CMK (cell line): ENCODE measurements around the gene CHRM4.

Experiments used
- DNase-seq: peaks from one replicate; pipeline ENCODE4 v3.0.0-alpha.2; 2010; ENCODE audit warnings: low read depth

Gene CHRM4

GRCh38 chr11:46347637-46348311 lies 43.8 kb downstream of the CHRM4 start:
- no peak for DNase-seq

DNA sequence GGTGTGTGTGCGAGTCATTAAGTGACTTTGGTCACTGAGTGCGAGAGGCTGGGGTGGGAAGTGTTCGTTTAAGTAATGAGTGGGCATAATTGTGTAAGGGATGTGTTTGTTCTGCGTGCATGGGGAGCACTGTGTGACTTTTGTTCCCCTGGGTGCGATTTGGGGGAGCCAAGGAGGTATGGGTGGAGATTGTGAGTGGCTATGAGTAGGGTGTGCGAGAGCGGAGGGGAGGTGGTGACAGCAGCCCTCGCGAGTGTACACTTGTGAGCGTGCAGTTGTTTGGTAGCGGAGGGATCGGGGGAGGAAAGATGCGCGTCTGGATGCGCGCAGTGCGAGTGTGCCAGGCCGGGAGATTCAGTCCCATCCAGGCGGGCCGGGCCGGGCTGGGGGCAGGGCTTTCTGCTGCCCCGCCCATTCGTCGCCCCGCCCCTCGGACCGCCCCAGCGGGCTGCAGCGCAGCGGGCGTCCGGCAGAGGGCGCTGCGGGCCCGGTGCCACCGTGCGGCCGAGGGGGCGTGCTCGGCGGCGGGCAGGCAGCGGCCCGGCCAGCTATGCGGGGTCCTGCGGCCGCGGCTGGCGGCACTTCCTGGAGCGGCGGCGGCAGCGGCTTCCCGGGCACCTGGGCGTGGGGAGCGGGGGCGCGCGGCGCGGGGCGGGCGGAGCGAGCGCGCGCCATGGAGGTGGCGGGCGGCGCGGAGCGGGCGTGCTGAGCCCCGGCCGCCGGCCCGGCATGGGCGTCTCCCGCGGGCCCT lies 44.5 kb downstream of the CHRM4 start, which contains the start of gene DGKZ:
TSS of gene DGKZ (plus strand) at position 578 of the 751 bp plus-strand sequence. CDS start 197 bp downstream, outside the sequence.
- DNase-seq, result no peak

DNA sequence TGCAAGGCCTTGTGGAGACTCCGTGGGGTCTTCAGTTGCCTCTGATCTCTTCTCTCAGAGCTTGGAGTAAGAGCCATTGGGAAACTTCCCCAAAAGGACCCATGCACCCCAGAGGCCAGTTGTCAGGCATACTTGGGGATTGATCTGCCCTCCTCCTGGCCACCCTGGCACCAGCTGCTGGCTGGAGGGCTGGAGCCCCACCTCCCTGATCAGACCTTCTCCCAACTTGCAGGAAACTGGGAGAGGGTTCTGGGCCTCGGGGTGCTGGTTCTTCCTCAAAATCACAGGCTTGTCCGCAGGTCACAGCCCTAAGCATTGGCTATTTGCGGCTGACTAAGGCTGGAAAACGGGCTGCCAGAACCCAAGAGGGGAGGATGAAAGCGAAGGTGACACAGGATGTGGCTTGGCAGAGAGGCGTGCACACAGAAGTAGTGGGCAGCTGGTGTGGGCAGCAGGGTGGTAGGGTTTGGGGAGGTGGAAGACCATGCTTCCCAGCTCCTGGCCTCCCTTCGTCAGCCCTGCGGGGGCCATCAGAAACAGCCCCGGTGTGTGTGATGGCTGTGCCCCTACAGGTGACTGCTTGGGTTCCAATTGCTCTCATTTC lies 45.6 kb downstream of the CHRM4 start:
- no peak for DNase-seq

GRCh38 chr11:46345131-46345597 lies 46.4 kb downstream of the CHRM4 start:
- no peak for DNase-seq

- DNase-seq, result no peak
Measured at GRCh38 chr11:46343520-46343919, 48.1 kb downstream of the CHRM4 start.

DNA sequence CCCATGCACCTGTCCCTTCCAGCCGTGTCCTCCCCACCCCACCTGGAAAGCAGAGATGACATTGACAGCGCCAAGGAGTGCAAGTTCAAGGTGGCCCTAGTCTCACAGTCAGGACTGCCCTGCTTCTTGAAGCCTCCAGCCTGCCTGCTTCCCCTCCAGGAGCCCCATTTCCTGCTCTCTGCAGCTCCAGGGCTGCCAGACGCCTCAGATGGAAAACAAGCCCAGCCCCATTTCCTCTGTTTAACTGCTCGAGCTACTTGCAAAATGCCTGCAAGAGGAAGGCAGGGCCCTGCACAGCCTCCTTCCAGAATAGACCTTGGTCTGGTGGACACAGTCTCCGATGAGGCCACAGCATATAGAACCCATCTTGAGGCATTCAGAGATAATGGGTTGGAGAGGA lies 49.3 kb downstream of the CHRM4 start:
- DNase-seq, result no peak

DNA sequence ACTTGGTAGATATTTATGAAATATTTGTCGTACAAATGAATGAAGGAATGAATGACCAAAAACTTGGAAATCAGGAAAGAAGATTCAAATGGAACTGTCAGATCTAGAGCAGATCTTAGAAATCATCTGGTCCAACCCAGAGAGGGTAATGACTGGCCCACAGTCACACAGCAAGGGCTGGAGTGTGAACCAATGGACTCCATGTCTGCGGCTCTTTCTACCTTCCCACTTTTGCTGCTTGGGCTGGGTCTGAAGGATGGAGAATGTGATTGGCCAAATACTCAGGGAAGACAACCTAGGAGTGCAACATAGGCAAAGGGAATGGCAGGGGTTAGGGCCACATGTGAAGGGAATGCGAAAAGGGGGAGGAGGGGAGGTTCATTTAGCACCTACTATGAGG lies 50.1 kb downstream of the CHRM4 start:
- DNase-seq, result no peak

GRCh38 chr11:46339816-46340215 lies 51.8 kb downstream of the CHRM4 start:
- DNase-seq, result no peak

- DNase-seq, result no peak
Measured at GRCh38 chr11:46338988-46339666, 52.4 kb downstream of the CHRM4 start.

GRCh38 chr11:46338636-46338987 lies 53.0 kb downstream of the CHRM4 start:
- no peak for DNase-seq

DNA sequence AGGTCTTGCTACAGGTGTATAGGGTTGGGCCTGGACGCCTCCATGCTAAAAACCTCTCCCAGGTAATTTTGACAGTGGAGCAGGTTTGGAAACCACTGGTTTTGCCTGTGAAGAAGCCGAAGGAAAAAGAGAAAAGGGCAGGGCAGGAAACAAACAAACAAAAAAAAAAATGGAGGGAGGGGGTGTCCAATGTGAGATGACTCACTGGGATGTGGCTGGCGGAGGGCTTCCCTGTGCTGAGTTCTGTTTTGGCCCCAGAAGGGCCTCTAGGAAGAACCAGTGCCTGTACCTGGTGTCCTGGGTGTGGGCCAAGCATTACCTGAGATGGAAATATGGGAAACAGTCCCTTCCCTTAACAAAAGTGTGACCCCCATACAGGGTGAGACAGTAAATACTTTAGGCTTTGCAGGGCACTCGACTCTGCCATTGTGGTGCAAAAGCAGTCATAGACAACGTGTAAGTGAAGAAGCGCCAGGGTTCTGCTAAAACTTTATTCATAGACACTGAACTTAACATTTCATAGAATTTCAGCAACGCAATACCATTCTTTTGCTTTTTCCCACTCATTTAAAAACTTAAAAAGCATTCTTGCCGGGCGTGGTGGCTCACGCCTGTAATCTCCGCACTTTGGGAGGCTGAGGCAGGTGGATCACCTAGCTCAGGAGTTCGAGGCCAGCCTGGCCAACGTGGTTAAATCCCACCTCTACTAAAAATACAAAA lies 53.8 kb downstream of the CHRM4 start:
- DNase-seq, result no peak

DNA sequence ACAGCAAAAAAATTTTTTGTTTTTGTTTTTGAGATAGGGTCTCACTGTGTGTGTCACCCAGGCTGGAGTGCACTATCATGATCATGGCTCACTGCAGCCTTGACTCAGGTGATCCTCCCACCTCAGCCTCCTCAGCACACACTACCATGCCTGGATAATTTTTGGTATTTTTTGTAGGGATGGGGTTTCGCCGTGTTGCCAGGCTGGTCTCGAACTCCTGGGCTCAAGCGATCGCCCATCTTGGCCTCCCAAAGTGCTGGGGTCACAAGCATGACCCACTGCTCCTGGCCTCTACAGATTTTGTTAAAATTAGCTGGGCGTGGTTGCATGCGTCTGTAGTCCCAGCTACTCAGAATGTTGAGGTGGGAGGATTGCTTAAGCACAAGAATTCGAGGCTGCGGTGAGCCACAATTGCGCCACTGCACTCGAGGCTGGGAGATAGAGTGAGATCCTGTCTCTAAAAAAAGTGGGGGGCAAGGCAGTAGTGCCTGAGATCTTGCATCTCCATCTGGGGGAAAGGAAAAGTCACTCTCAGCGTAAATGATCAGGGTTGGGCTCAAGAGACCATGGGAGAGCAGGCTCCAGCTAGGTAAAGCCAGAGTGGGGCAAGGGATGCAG lies 54.9 kb downstream of the CHRM4 start:
- peak; percentile 85 for DNase-seq

- DNase-seq, result no peak
Measured at GRCh38 chr11:46335890-46336562, 55.5 kb downstream of the CHRM4 start.

- DNase-seq, result no peak
Measured at GRCh38 chr11:46335271-46335670, 56.3 kb downstream of the CHRM4 start.

DNA sequence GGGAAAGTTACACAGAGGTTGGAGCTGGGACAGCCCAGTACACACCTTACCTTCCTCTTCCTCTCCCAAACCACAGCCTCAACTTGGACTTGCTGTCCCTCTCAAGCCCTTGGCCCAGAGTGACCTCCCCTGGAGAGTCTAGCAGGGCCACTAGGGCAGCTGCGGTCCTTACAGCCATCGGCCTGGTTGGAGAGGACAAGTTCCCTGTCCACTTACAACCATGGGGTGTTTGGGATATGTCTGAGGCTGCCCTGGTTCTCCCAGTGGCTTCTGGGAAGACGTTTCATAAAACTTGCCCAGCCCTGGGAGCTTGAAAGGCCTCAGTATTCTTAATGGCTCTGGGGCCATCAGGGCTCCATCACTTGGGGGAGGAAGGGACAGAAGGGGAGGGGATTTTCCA lies 57.4 kb downstream of the CHRM4 start:
- no peak for DNase-seq
